NCI-H2196 (cell line): ENCODE results near the gene CAPZB.

Source experiments
- DNase-seq: peaks from one replicate; lab custom pipeline; 2025; ENCODE audit not compliant: unreplicated experiment; lab: John Stamatoyannopoulos, UW

Gene CAPZB

DNA sequence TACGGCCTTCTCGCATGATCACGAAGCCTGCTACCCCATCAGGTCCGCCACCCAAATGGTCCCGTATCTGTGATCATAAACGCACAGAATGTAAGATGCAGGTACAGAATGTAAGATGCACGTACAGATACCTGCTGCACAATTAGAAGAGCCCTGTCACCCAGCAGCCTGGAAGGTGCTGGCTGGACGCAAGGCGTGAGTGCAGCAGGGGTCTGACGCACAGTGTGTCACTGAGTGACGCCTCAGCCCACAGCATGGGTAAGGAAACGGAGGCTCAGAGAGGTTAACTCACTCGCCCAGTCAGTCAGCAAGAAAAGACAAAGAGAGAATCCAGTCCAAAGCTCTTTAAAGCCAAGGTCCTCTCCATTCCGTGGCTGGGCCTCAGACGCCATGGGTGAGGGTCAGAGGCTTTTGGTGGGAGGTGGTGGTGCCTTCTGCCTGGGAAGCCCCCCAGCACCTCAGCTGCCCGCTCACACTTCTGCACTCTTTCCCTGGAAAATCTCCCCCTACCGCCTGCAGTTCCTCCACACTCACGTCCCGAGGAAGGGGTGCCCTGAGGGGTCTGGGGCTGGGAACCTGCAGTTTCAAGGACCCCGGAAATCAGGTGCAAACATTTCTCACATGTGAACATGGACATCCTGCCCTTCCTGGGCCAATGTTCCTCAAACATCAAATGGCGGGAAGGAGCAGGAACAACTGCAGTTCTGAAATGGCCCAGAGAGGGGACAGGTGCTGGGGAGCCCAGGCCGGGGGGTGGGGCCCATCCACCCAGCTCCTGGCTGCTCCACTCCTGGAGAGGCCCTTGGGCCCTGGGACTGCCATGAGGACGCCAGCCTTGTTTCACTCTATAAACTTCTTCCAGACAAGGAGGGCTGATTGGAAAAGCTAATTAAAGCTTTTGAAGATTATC, 113.9 kb downstream of the CAPZB start:
- DNase-seq, result no peak

DNA sequence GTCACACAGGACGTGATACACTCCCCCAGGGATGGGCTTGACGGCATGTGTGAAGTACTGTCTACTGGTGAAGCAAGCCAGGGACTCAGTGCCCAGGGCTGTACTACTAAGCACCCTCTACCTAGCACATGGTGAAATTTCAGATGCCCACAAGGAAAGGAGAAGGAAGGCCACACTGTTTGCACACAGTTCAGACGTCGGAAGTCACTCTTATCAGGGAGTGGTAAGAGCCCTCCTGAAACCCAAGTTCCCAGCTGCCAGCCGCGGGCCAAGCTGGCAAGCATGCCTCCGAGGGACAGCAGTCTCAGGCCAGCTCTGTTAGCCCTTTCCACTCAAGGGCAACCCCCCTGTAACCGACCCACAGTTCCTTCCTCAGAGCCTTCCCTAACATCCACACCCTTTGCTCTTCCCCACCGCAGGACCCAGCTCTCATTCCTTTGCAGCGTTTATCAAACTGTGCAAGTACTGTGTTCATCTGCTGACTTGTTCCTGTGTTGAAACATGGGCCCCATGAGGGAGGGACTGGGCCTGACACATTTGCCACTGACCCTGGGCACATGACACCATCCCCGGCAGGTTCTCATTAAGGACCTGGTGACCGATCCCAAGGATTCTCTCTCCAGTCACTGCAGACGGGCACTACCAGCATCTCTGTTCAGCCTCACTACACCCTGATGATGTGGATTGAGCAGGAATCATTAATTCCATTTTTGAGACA, 114.7 kb downstream of the CAPZB start:
- DNase-seq, result no peak

DNA sequence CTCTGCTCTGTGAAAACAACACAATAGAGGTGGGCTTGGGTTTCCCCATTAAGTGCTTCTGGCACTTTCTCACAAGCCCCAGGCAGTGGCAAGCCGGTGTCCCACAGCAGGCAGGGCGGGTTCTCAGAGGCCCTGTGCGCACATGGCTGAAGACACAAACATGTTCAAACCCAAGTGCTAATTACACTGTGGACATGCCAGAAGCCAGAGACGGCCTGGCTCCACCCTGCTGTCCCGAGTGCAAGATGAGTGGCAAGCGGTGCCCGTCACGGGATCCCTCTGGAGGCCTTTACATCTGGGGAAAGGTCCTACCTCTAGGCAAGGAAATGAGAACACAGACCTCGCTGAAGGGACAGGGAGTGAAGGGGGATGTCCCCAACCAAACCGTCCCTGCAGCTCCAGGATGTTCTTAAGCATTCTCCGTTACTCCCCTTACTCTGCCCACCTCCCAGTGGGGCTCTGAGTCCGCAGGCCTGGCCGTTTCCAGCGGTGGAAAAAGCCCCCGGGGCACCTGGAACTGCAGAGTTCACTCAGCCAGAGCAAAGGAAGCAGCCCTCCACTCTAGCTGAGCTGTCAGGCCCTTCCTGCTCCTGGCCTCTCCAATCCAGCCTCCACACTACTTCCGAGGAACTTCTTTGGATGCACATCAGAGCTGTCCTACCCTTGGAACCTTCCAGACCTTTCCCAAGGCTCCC, 115.8 kb downstream of the CAPZB start:
- no peak for DNase-seq

DNA sequence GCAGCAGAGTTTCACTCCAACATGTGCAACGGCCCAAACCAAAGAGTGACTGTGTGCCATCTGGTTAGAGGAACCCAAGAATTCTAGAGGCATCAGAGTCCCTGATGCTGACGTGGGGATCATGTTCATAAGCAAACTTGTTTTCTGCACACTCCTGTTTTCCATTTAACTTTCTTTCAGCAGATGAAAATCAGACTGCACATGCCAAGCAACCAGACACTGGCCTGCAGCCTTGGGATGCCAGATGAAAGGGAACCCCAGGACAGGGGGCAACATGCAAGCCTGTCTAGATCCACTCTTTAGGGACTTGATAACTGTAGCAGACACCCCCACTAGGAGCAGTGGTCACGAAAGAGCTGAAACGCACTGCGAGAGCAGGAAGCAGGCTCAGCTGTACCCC, 116.4 kb downstream of the CAPZB start:
- no peak for DNase-seq

DNA sequence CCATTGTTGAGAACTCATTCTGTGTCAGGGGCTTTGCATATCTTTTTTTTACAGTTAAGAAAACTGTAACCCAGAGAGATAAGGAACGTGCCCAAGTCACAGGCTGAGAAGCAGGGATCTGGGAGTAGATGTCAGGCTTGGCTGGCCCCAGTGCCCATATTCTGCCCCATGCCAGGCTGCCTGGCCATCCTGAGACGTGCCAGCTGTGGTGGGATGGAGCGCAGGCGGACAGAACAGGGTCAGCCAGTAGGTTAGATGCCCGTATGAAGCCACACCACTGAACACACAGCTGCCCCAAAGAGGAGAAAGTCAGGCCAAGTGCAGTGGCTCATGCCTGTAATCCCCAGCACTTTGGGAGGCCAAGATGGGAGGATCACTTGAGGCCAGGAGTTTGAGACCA, 117.3 kb downstream of the CAPZB start:
- DNase-seq, result no peak

DNA sequence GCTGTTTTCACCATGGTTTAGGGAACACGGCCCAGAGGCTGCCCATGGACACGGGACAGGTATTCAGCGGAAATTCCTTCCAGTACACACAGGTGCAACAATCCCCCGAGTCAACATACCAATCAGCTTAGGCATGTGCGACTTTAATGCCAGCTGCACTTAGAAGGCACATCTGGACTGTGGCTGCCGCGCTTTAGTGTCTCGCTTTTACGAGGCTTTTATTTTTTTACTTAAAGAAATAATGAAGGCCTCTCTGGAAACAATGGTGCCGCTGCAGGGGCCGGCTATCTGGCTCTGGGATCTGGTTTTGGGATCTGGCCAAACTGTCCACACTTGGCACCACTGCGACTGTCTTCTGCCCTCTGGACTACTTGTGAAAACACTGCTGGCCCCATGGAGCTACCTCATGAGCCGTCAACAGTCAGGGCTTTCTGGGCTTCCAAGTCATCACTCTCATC, 117.7 kb downstream of the CAPZB start:
- DNase-seq, result peak; percentile 73

DNA sequence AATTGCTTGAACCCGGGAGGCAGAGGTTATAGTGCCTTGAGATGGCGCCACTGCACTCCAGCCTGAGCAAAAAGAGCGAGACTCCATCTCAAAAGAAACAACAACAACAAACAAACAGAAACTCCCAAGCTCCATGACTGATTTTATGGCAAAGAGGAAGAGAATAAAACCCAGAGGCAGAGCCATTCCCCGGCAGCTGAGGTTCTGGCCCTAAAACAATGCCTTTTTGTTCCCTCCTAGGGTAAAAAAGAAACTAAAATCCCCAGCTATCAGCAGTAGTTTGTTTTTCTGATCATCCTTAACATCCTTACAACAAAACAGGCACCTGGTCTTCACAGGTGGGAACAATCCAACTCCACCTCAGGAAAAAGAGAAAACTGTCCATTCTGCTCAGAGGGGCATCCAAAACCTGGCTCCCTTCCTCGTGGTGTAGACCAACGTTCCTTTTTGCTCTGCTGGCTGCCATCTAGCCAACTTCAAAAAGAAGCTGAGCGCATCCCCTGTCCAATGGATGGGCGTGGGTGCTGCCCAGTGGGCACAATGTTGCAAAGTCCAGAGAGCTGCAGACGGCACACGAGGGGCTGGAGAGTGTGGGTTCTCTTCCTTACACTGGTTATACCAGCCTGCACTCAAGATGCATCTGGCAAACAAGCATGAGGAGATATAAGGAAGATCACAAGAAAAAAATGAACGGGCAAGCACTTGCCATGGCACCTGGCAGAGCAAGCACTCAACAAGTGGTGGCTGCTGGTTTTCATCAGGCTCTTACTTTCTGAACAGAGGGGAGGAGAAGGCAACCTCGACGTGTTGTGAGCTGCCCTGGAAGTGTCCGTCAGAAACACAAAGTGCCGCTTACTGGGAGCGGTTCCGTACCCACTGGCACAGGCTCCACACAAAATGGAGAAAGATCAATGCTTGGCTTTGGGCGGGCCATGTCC, 118.5 kb downstream of the CAPZB start:
- DNase-seq, result peak; percentile 63

DNA sequence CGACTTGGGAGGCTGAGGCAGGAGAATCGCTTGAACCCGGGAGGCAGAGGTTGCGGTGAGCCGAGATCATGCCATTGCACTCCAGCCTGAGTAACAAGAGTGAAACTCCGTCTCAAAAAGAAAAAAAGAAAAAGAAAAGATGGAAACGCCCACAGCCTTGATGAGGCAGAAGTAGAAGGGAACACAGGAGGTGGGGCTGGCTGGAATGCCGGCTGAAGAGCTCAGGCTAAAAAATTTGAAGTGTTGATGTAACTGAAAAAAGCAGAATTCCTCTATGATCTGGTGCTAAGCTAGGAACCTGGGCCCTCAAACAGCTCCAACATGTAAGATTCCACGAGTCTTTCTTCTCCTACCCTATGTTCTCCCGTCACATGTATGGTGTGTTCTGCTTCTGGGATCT, 119.6 kb downstream of the CAPZB start:
- DNase-seq, result no peak

DNA sequence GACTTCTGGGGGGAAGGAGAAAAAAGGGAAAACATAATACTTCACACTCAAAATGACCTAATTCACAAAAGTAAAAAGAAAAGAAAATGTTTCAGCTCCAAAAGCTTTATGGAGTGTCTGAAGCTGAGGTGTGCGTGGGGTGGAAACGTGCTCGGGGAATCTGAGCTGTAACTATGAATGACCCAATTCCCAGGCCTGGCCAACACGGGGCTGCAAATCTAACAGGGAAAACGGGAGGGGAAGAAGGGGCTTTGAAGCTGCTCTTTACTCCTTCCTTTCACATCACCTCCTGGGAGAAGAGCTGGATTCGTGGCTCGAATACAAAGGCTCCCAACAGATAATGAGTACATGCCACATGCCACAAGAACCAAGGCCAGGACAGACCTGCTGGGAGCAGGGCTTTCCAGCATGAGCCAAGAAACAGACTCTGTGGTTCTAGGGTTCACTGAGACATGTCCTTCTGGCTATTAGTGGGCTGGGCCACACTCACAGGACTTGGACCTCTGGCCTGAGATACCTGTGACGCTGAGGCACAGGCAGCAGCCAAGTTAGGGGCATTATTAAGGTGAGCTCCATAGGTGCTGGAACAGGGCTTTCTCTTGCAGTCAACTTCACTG, 121.7 kb downstream of the CAPZB start:
- no peak for DNase-seq

DNA sequence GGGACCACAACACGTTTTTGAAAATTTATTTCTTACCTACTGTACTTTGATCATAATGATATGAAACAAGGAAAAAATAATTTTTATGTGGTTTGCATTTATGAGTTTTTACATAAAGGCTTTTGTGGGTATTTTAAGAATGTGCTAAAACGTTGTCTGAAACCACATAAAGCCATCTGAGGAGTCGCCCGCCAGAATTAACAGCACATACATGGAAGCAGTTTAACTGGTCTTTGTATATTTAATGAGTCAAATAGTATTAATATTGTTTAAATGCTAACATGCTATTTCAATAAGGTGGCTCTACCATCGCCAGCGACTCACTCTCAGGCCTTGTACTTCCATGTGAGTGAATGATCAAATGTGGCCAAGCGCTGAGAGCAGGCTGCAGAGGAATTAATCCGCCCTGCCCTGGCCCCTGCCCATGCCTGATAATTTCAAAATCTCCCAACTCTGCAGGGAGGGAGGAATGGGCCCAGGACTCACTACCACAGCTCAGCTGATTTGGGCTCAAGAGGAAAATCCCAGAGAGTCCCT, 123.7 kb downstream of the CAPZB start:
- DNase-seq, result no peak

DNA sequence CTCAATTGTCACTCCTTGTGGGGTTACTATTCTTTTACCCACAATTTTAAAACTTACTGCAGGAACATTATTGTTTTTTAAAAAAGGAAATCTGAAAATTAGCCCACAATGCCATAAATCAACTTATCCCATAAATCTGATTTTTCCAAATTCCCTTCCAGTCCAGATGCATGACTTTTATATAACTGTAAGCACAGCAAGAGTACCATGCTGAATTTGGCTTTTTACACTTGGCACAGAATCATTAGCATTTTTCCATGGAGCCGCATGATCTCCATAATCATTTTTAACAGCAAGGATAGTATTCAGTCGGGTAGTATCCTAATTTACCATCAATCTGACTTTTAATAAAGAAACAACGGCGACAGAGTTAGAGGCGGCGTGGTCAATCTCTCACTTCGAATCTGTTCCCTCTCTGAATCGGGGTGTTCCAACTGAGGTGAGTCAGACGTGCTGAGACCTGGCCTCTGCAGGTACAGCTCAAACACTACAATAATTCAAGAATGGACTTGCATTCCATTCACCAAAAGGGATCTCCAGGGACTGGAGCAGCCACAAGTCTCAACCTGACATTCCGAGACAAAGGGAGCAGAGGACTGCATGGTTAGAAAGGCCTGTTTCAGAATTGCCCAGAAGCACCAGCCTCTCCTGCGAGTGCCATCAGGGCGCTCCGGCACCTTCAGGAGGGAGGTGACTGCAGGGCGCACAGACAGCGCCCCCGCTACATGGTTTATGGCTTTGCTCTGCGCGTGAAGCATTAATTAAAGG, 124.3 kb downstream of the CAPZB start:
- no peak for DNase-seq

DNA sequence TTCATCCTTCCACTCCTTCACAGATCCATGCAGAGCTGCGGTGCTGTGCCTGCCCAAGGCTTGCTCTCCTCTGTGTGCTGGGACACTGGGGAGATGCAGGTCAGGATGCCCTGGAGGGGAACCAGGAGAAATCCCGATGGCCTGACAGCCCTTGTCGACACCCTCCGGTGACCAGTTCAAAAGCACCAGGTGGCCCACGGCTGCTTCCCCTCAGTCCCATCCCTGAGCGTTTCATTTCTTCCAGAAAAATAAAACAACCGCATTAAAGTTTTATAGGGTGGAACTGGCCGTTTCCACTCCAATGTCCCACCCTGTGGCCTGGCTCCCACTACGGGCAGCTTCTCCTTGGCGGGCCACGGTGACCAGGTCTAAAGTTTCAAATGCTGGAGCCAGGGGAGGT, 124.9 kb downstream of the CAPZB start:
- DNase-seq, result no peak

DNA sequence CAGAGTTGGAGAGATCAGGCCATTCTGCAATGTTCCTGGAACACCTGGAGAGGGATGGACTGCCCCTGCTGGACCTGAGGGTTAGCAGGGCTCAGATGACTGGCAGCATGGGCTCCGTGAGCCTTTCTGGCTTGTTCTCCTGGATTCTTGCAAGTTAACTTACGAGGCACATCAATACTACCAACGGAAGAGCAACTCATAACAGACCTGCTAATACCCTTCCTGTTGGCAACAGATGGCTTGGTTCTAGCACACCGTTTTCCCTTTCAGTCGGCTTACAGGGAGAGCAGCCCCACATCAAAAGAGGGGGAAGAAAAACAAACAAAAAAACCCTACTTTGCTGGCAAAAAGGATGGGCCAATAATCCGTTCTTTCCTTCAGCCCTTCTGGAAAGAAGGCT, 125.3 kb downstream of the CAPZB start:
- no peak for DNase-seq

DNA sequence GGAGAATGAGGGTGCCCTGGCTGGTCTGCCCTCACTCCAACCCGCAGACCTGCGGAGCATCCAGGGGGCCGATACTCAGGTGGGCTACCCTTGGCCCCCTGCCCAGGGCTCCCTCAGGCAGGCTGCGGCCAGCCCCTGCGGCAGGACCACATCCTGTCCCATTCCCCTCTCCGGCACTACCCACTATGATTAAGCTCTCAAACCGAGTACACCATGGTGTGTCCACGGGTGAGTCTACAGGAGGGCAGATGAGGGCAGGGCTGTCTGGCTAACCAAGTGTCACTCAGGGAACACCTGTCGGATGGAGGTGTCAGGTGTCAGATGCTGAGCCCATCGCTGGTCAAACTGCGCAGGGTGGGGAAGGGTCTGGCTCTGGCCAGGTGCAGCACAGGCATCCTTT, 126.0 kb downstream of the CAPZB start:
- no peak for DNase-seq

DNA sequence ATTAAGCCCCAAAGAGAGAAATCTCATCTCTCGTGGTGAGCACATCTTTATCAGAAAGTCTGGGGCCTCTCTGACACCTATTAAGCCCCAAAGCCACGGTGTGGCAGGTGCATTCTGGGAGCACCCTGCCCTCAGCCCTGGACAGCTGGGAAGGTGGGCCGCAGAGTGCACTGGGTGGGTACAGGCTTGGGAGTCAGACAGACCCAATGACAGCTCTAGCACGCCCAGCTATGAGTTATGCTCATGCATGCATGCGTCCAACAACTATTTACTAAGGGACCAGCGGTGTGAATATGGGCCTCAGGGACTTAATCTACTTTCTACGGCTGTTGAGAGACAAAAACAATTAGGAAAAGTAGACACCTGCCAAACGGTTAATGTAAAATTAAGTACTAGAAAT, 126.6 kb downstream of the CAPZB start:
- DNase-seq, result no peak

DNA sequence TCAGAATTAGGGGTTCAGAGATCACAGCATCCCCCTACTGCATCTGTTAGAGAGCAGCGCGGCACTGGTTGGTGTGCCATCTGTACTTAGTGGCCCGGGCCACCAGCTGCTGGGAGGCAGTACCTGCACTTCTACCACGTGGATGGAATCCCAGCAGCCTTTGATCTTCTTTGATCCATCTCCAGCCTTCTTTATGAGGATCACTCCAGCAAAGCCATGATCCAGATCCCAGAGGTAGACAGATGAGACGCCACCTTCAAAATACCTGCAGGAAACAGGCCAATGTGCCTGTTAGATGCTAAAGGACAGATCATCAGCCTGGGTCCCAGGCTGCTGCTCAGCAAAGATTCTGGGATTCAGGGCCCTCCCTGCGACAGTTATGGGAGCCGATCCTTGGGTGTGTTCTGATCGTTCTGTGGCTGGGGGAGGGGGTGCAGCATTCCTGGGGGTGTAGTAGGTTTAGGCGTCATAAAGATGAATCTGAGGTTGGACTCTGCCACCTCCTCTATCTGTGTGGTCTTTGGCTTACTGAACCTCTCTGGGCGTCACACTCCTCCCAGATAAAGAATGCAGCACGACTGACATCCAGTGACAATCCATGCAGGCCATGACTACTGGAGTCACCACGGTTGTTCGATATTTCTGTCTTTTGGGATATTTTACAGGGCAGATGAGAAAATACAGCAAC, 127.9 kb downstream of the CAPZB start:
- no peak for DNase-seq

DNA sequence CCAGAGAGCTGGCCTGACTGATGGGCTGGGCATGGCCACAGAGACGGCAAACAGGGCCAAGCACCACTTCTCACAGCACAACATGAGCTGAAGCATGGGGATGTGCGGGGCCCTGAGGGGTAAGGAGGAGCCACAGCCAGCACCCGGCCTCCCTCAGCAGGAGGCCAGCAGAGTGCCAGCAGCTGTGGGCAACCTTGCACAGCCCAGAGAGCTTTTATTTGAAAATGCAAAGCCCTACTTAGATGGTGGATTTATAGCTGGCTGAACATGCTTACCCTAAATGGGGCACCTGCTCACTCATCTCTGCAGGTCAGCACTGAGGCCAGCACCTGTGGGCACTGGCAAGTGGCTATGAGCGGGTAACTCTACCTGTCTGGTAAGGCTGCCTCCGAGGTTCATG, 129.1 kb downstream of the CAPZB start:
- peak; percentile 90 for DNase-seq

DNA sequence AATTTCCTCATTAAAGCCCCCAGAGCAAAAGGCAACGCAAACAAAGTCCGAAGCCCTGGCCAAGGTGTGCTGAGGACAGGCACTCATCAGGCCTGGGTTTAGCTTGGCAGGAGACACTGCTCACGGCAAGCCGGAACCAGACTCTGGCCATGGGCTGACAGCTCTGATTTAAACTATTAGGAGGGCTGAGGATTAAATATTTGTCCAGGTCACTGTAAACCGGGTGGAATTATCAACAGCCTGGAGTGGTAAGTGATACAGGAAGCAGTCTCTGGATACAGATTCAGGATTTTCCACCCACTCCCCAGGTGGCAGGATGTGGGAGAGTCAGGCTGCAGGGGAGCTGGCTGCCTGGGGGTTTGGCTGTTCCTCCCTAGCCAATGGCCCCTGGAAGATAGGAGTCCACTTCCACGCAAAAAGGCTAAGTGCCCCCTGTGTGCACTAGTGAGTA, 130.8 kb downstream of the CAPZB start:
- peak; percentile 78 for DNase-seq
